Measurements from ENCODE around the gene THRAP3. TPM values are rescaled to one million over a fixed set of nuclear protein-coding genes. Genes with fewer than 3 reads are reported as not detected.

The THRAP3 gene
- total and polyA plus RNA-seq, 2 experiments from 2014 or later: 127 to 161 TPM

- TF ChIP-seq, protein P1, sequence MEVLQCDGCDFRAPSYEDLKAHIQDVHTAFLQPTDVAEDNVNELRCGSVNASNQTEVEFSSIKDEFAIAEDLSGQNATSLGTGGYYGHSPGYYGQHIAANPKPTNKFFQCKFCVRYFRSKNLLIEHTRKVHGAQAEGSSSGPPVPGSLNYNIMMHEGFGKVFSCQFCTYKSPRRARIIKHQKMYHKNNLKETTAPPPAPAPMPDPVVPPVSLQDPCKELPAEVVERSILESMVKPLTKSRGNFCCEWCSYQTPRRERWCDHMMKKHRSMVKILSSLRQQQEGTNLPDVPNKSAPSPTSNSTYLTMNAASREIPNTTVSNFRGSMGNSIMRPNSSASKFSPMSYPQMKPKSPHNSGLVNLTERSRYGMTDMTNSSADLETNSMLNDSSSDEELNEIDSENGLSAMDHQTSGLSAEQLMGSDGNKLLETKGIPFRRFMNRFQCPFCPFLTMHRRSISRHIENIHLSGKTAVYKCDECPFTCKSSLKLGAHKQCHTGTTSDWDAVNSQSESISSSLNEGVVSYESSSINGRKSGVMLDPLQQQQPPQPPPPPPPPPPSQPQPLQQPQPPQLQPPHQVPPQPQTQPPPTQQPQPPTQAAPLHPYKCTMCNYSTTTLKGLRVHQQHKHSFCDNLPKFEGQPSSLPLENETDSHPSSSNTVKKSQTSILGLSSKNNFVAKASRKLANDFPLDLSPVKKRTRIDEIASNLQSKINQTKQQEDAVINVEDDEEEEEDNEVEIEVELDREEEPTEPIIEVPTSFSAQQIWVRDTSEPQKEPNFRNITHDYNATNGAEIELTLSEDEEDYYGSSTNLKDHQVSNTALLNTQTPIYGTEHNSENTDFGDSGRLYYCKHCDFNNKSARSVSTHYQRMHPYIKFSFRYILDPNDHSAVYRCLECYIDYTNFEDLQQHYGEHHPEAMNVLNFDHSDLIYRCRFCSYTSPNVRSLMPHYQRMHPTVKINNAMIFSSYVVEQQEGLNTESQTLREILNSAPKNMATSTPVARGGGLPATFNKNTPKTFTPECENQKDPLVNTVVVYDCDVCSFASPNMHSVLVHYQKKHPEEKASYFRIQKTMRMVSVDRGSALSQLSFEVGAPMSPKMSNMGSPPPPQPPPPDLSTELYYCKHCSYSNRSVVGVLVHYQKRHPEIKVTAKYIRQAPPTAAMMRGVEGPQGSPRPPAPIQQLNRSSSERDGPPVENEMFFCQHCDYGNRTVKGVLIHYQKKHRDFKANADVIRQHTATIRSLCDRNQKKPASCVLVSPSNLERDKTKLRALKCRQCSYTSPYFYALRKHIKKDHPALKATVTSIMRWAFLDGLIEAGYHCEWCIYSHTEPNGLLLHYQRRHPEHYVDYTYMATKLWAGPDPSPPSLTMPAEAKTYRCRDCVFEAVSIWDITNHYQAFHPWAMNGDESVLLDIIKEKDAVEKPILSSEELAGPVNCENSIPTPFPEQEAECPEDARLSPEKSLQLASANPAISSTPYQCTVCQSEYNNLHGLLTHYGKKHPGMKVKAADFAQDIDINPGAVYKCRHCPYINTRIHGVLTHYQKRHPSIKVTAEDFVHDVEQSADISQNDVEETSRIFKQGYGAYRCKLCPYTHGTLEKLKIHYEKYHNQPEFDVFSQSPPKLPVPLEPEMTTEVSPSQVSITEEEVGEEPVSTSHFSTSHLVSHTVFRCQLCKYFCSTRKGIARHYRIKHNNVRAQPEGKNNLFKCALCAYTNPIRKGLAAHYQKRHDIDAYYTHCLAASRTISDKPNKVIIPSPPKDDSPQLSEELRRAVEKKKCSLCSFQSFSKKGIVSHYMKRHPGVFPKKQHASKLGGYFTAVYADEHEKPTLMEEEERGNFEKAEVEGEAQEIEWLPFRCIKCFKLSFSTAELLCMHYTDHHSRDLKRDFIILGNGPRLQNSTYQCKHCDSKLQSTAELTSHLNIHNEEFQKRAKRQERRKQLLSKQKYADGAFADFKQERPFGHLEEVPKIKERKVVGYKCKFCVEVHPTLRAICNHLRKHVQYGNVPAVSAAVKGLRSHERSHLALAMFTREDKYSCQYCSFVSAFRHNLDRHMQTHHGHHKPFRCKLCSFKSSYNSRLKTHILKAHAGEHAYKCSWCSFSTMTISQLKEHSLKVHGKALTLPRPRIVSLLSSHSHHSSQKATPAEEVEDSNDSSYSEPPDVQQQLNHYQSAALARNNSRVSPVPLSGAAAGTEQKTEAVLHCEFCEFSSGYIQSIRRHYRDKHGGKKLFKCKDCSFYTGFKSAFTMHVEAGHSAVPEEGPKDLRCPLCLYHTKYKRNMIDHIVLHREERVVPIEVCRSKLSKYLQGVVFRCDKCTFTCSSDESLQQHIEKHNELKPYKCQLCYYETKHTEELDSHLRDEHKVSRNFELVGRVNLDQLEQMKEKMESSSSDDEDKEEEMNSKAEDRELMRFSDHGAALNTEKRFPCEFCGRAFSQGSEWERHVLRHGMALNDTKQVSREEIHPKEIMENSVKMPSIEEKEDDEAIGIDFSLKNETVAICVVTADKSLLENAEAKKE (CRISPR knock-in tag; IDR thresholded peaks at IDR 0.05): no peak
- TF ChIP-seq NANOG (IDR thresholded peaks at IDR 0.05; ENCODE audit: borderline replicate concordance): no peak
- no peak for TF ChIP-seq STAT1 (IDR thresholded peaks at IDR 0.05; ENCODE audit: unreplicated experiment)
- TF ChIP-seq REST (IDR thresholded peaks at IDR 0.05; ENCODE audit: unreplicated experiment): no peak
- TF ChIP-seq JUNB (IDR thresholded peaks at IDR 0.05; ENCODE audit: unreplicated experiment): no peak
- no peak for TF ChIP-seq CREB1 (CRISPR knock-in tag; IDR thresholded peaks at IDR 0.05; ENCODE audit: low read depth)
- no peak for TF ChIP-seq POLR2AphosphoS5 (IDR thresholded peaks at IDR 0.05; ENCODE audit: low read depth)
These were observed 15.8 kb downstream of the THRAP3 start (continued) for GRCh38 chr1:36239941-36240637.
